B cell (primary cell): ENCODE measurements around the gene CMTM8. TPM values are rescaled to one million over a fixed set of nuclear protein-coding genes. Genes with fewer than 3 reads are reported as not detected.

Experiments
- ATAC-seq: fragments of 200-7000 bp; cut with Tn5 transposase; one replicate; pipeline ENCODE4 v1.10.0; 2021; ENCODE audit warnings: low read depth, mild to moderate bottlenecking, moderate number of reproducible peaks, moderate library complexity
- CTCF ChIA-PET: fragments of 350-600 bp; sonication (Branson Sonifier 250); formaldehyde crosslinking; loops from one replicate; lab custom pipeline; 2021; ENCODE audit warnings: antibody characterized with exemption, inconsistent platforms; lab: Charles Lee
- POLR2A ChIA-PET: fragments of 350-600 bp; sonication (Branson Sonifier 250); formaldehyde crosslinking; loops from one replicate; lab custom pipeline; 2021; ENCODE audit warnings: antibody characterized with exemption; lab: Charles Lee
- DNase-seq: peaks from one replicate; pipeline ENCODE4 v3.0.0; 2013
- H2AFZ ChIP-seq: 2 replicates; pipeline ENCODE4 v1.6.1; 2012; ENCODE audit warnings: mild to moderate bottlenecking, low read depth, low read length; ENCODE audit not compliant: insufficient read depth, poor library complexity, severe bottlenecking
- H3K27ac ChIP-seq, 2 donors: 1 replicate in 1 of 2; 2 replicates in 1 of 2; pipeline ENCODE4 v1.5.1; 2012 to 2013; ENCODE audit warnings: low read length in 2 of 2, mild to moderate bottlenecking in 2 of 2, moderate library complexity in 1 of 2
- H3K27me3 ChIP-seq, 4 experiments: fragments of 200-600 bp in 1 of 4; sonication (generic) in 1 of 4; replicated peaks in 1 of 4; 1 replicate in 2 of 4; 2 replicates in 2 of 4; pipeline versions ENCODE4 v1.6.1 to v1.7.0; 2013 to 2016; ENCODE audit warnings: low read length in 3 of 4, mild to moderate bottlenecking in 2 of 4, mixed read lengths in 1 of 4, moderate library complexity in 1 of 4; ENCODE audit not compliant: insufficient read depth in 4 of 4, control insufficient read depth in 3 of 4; ENCODE audit errors: control extremely low read depth in 1 of 4
- H3K36me3 ChIP-seq, 2 experiments: replicated peaks in 1 of 2; 1 replicate in 1 of 2; 2 replicates in 1 of 2; pipeline versions ENCODE4 v1.6.1 to v1.7.1; 2013; ENCODE audit warnings: low read length in 1 of 2; ENCODE audit not compliant: insufficient read depth in 2 of 2, control insufficient read depth in 1 of 2; ENCODE audit errors: control extremely low read depth in 1 of 2, extremely low read depth in 1 of 2
- H3K4me1 ChIP-seq, 2 donors: fragments of 200-600 bp in 1 of 2; sonication (generic) in 1 of 2; 1 replicate in 1 of 2; 2 replicates in 1 of 2; pipeline versions ENCODE4 v1.5.1 to v1.6.1; 2013 to 2017; ENCODE audit warnings: low read length in 2 of 2; ENCODE audit not compliant: control insufficient read depth in 2 of 2, insufficient read depth in 2 of 2
- H3K4me2 ChIP-seq: replicated peaks from 2 replicates; pipeline ENCODE3; 2012; ENCODE audit warnings: mild to moderate bottlenecking, low read depth, low read length; ENCODE audit not compliant: poor library complexity, severe bottlenecking
- H3K4me3 ChIP-seq, 5 experiments: fragments of 200-600 bp in 1 of 5; sonication (generic) in 1 of 5; 1 replicate in 3 of 5; 2 replicates in 2 of 5; pipeline versions ENCODE4 v1.5.1 to v1.7.0; 2011 to 2016; ENCODE audit warnings: low read length in 4 of 5, mild to moderate bottlenecking in 4 of 5, low read depth in 2 of 5, control low read depth in 1 of 5, moderate library complexity in 1 of 5; ENCODE audit not compliant: insufficient read depth in 1 of 5; ENCODE audit errors: control extremely low read depth in 1 of 5, extremely low read depth in 1 of 5
- H3K79me2 ChIP-seq: fragments of 200-600 bp; sonication (generic); one replicate; pipeline ENCODE4 v1.6.0; 2016; ENCODE audit warnings: low read length; ENCODE audit not compliant: control insufficient read depth, insufficient read depth
- H3K9ac ChIP-seq: fragments of 200-600 bp; sonication (generic); 2 replicates; pipeline ENCODE4 v1.6.1; 2017; ENCODE audit warnings: mild to moderate bottlenecking, low read length, moderate library complexity
- H3K9me3 ChIP-seq, 3 donors: one replicate each; pipeline versions ENCODE4 v1.6.1 to v1.7.1; 2013; ENCODE audit warnings: low read length in 2 of 3; ENCODE audit not compliant: control insufficient read depth in 2 of 3, insufficient read depth in 1 of 3; ENCODE audit errors: control extremely low read depth in 1 of 3
- H4K20me1 ChIP-seq: 2 replicates; pipeline ENCODE4 v1.6.0; 2012; ENCODE audit warnings: mild to moderate bottlenecking, low read length; ENCODE audit not compliant: insufficient read depth, control insufficient read depth, poor library complexity, severe bottlenecking
- H3K27ac Mint-ChIP-seq: one replicate; pipeline ENCODE4 v1.8.0; 2021; ENCODE audit warnings: mixed read lengths
- H3K27me3 Mint-ChIP-seq: one replicate; pipeline ENCODE4 v1.8.0; 2021; ENCODE audit warnings: mixed read lengths
- H3K4me1 Mint-ChIP-seq: one replicate; pipeline ENCODE4 v1.8.0; 2021; ENCODE audit warnings: mixed read lengths
- H3K4me3 Mint-ChIP-seq: one replicate; pipeline ENCODE4 v1.8.0; 2021; ENCODE audit warnings: mixed read lengths
- H3K9me3 Mint-ChIP-seq: one replicate; pipeline ENCODE4 v1.8.0; 2022; ENCODE audit warnings: mixed read lengths; ENCODE audit not compliant: insufficient read depth
- CTCF ChIP-seq: fragments of 200-600 bp; IDR thresholded peaks from one replicate; pipeline ENCODE4 v1.8.0; 2022; ENCODE audit warnings: antibody characterized with exemption, mild to moderate bottlenecking
- EZH2 ChIP-seq: IDR thresholded peaks from 2 replicates; pipeline ENCODE4 v1.6.1; 2012; ENCODE audit warnings: borderline replicate concordance, low read depth, mild to moderate bottlenecking, moderate library complexity, low read length; ENCODE audit not compliant: insufficient read depth, poor library complexity, severe bottlenecking
- WGBS: methylation state at CpG from one replicate; pipeline ENCODE4 v1.1.5; 2013; ENCODE audit warnings: missing lambda C conversion rate; ENCODE audit not compliant: insufficient coverage; 5-methylcytosine and 5-hydroxymethylcytosine counted together
- intact Hi-C: fragments of 100-400 bp; cut with micrococcal nuclease; formaldehyde crosslinking; loops from one replicate; pipeline ENCODE4 v1.10.0; 2022
- polyA plus RNA-seq: library from polyadenylated mRNA; depleted of rRNA; stranded (reverse); fragments of >200 nt; gene quantifications from 2 replicates; pipeline ENCODE4 v1.2.3, GENCODE V29; 2012
- total RNA-seq, 2 donors: library from RNA; stranded (reverse); fragments of 120-200 nt in 1 of 2; gene quantifications; 1 replicate in 1 of 2; 2 replicates in 1 of 2; pipeline versions ENCODE4 v1.2.3 to v1.2.4, GENCODE V29; 2013 to 2022

The CMTM8 gene
- total and polyA plus RNA-seq, 2 donors (not counting 1 experiment from before 2014, with no cell fraction given), result 0.25 to 0.28 TPM

GRCh38 chr3:32381922-32382321 is 143.4 kb downstream of the CMTM8 start:
- intact Hi-C loops, result no loop called here
- no peak overlapping the region for H3K27ac Mint-ChIP-seq

More at GRCh38 chr3:32381922-32382321, 143.4 kb downstream of the CMTM8 start:
- WGBS, result 89% methylated on average over 5 of the region's 7 CpGs
- Histone ChIP-seq H3K4me1 (peaks cover 13 to 22% of the 10 kb centered on the region in 2 donors), H3K4me3 (no peak overlapping the region), H3K9ac (no peak overlapping the region), H3K4me2 (no peak overlapping the region), H3K36me3 (no peaks in the 10 kb centered on the region), H3K27me3 (no peaks in the 10 kb centered on the region), H4K20me1 (no peaks in the 10 kb centered on the region), H2AFZ (no peak overlapping the region), H3K27ac (no peak overlapping the region), H3K9me3 (no peaks in the 10 kb centered on the region), H3K79me2 (peaks cover 13% of the 10 kb centered on the region)
- Mint-ChIP-seq H3K27me3 (peaks cover 5% of the 10 kb centered on the region), H3K4me1 (peaks cover 23% of the 10 kb centered on the region), H3K9me3 (no peaks in the 10 kb centered on the region), H3K4me3 (no peak overlapping the region)
- ChIA-PET CTCF (interaction anchor here (1.0 to 3.0 kb wide), 4 partner anchors 13 to 128 kb away, joined by 4 to 23 read pairs (median 8); no protein-coding TSS in a partner anchor), POLR2A (interaction anchor here (0.7 kb wide), 1 partner anchor 54 kb away, joined by 5 read pairs; no protein-coding TSS in a partner anchor)
- ATAC-seq (no peak), DNase-seq (no peak)
- TF ChIP-seq EZH2 (no peak), CTCF (no peak)
